Activated T-helper 9 cell treated with anti-CD3 and anti-CD28 coated beads, Interleukin-2, amount 50 U/mL, for 16 hours (primary cell): ENCODE results near the gene GALNT15.

Experiments
- DNase-seq: peaks from one replicate; pipeline ENCODE4 v3.0.0-alpha.2; 2020; ENCODE audit warnings: low read depth

The GALNT15 gene

GRCh38 chr3:16252988-16253387, 78.5 kb downstream of the GALNT15 start:
- no peak for DNase-seq

DNA sequence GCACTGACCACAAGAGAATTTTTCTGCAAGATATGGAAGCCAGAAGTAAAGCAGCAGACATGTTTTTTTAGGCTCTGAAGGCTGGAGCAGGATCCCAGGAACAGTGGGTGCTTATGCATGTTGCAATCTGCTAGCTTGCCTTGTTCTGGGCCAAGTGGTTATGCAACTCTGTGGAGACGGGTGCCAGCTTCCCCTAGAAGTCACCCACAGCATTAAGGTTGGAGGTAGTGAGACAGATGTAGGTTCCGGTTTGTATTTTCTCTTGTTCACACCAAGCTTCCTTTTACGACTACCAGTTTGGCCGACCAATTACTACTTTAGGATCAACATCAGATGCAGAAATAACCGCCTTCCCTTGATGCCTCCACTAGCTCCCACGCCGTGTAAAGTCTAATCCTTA, 79.1 kb downstream of the GALNT15 start:
- no peak for DNase-seq

- DNase-seq: no peak
Measured at GRCh38 chr3:16254916-16255315, 80.4 kb downstream of the GALNT15 start.

GRCh38 chr3:16255326-16255725, 80.8 kb downstream of the GALNT15 start:
- DNase-seq: no peak

DNA sequence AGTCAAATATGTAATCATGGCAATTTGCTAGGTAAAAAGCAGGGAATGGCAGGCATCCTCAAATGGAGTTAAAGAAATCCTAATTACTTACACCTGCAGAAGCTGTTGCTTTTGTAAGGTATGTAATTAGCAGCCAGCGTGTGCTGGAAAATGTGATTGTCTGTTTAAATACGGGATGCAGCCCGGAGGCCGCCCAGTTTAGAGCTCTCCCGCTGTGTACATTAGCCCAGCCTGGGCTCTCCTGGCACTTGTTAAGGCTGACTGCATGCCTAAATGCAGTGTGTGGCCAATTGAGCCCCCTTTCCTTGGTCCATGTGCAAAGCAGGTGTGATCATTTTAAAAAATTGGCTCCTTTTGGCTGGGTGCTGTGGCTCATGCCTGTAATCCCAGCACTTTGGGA, 81.2 kb downstream of the GALNT15 start:
- no peak for DNase-seq

DNA sequence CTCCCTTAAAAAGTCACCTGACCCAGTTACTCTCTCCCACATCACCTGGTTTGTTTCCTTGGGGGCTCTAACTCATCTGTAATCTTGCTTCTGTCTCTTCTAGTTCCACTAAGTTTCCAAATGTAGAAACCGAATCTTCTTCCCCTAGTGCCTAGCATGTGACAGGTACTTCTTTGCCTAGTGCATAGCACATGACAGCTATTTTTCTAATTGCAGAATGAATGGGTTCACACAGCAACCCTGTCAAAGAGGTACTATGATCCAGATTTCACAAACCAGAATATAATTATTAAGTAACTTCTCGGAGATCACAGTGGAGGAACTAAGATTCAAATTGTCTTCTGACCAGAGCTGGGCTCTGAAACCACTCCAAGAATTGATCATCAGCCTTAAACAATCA, 82.8 kb downstream of the GALNT15 start:
- no peak for DNase-seq

- no peak for DNase-seq
Measured at GRCh38 chr3:16258177-16258576, 83.7 kb downstream of the GALNT15 start.

DNA sequence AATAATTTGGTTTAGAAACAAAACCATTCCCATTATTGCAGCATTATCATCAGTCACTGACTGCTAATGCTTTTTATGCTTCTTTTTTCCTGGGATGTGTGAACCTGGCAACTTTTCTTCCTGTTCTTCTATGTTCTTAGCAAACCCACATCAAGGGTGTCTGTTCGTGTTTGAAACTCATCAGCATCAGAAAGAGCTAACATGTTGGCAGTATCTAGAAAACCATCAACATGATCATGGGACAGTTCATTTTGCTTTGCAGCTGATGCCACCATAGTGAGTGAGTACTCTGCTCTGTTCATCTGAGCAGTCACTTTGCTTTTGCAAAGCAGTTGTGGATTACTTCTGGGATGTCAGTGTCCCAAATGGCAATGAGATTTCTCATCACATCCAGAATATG, 84.4 kb downstream of the GALNT15 start:
- DNase-seq: no peak

DNA sequence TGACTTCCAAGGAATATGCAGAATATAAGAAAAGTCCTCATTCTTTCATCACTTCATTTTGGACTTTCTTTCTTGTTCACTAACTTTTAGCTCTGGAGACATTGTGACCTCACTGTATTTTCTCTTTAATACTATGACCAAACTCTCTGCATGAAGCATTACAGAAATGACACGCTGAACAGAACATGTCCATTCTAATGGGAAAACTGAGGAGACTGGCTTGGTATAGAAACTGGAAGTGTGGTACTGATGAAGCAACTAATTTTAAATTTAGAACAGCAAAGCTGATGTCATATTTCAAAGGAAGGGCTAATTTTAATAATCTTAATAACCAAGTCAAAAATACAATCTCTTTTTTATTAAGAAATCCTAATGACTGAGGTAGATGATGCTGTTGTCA, 85.6 kb downstream of the GALNT15 start:
- no peak for DNase-seq

GRCh38 chr3:16262174-16262573, 87.7 kb downstream of the GALNT15 start:
- DNase-seq: no peak

GRCh38 chr3:16264174-16264707, 89.8 kb downstream of the GALNT15 start:
- no peak for DNase-seq

GRCh38 chr3:16264708-16265454, 90.4 kb downstream of the GALNT15 start, which contains the start of the genes DPH3 and OXNAD1:
Gene DPH3, minus strand, starts transcription at chr3:16264943. Its CDS starts 67 bp downstream, at chr3:16264876.
Gene OXNAD1, plus strand, starts transcription at chr3:16265212. Its CDS starts 5,741 bp downstream, at chr3:16270953.
- DNase-seq: peak; percentile 98

GRCh38 chr3:16265455-16265786, 90.9 kb downstream of the GALNT15 start:
- no peak for DNase-seq

GRCh38 chr3:16266714-16267113, 92.2 kb downstream of the GALNT15 start:
- no peak for DNase-seq

DNA sequence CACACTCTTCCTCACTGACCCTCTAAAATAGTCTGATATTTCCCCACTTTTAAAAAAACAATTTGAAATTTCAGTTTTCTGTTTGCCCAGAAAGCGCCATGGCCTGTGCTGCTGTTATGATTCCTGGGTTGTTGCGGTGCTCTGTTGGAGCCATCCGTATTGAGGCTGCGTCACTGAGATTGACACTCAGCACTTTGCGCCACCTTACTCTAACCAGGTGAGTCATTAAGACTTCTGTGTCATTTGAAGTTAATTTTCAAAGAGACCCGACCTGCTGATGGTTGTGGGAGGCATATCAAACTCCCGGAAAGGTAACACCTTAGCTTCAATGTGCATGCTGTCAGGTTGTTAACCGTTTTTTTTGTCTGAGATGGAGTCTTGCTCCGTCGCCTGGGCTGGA, 96.4 kb downstream of the GALNT15 start:
- DNase-seq: no peak

GRCh38 chr3:16272588-16272987, 98.1 kb downstream of the GALNT15 start:
- no peak for DNase-seq

- no peak for DNase-seq
Measured at GRCh38 chr3:16273867-16274266, 99.4 kb downstream of the GALNT15 start.

- no peak for DNase-seq
Measured at GRCh38 chr3:16277471-16277870, 103.0 kb downstream of the GALNT15 start.

- DNase-seq: no peak
Measured at GRCh38 chr3:16279010-16279801, 104.7 kb downstream of the GALNT15 start.

DNA sequence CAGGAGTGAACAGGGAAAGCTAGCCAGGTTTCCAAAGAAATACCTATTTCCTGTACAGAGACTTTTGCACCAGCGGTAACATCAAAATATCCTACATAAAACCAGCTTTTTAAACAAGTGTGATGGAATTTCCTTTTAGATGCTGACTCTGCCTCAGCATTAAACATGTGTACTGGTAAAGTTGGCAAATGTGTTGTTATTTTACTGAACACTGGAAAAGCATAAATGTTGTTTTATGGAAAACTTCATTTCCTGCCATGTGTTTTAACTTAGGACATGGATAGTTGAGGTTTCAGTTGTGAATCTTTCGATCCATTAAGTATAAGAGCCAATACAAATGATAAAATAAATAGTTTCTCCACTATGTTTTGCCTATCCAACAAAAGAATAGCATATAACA, 106.2 kb downstream of the GALNT15 start:
- no peak for DNase-seq
